Measurements from ENCODE around the gene PLEKHO2.
"Not testable (repeated sequence)": the region's sequence is repeated elsewhere in the genome, so short reads cannot be mapped to it uniquely, and the experiment has no call there.

Gene PLEKHO2, protein sequence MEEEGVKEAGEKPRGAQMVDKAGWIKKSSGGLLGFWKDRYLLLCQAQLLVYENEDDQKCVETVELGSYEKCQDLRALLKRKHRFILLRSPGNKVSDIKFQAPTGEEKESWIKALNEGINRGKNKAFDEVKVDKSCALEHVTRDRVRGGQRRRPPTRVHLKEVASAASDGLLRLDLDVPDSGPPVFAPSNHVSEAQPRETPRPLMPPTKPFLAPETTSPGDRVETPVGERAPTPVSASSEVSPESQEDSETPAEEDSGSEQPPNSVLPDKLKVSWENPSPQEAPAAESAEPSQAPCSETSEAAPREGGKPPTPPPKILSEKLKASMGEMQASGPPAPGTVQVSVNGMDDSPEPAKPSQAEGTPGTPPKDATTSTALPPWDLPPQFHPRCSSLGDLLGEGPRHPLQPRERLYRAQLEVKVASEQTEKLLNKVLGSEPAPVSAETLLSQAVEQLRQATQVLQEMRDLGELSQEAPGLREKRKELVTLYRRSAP

DNA sequence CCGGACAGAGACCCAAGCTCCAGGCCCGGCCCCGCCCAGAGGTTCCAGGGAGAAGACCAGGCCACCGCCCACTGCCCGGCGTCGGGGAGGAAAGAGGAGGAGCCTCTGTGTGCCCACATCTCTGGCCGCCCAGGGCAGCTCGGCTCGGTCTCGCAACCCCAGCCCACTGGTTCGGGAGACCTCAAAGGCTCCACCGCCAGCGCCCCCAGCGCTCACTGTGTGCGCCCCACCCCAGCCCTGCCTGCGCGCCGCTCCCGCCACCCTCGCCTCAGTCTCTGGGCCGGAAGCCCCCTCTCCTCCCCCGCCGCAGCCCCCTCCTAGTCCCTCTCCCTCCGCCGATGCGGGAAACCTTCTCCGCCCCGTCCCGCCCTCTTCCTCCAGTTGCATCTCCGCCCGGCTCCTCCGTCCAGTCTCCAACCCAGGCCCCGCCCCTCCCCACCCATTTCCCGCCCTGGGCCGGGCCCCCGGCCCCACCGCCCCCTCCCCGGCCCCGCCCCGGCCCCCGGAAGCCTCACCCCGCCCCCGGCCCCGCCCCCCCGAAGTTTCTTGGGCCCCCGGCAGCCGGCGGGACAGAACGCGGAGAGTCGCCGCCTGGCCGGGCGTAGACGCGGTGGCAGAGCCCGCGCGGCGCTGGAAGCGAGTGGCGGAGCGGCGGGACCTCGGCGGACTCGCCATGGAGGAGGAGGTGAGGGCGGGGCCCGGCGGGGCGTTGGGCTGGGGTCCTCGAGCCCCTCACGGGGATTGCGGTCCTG is at the start of gene PLEKHO2:
Gene PLEKHO2 (plus strand): TSS at position 572 of the 752 bp plus-strand sequence. CDS start 102 bp downstream, at position 674.
- DNase-seq (ENCODE audit: low read depth, low spot score), result peak; percentile 68

- no peak for DNase-seq (ENCODE audit: low read depth, low spot score)
These were observed 49.4 kb upstream of the PLEKHO2 start for GRCh38 chr15:64792282-64792681.

- not testable (repeated sequence) for DNase-seq (ENCODE audit: low read depth, low spot score)
These were observed 46.4 kb upstream of the PLEKHO2 start for GRCh38 chr15:64795299-64795698.

DNA sequence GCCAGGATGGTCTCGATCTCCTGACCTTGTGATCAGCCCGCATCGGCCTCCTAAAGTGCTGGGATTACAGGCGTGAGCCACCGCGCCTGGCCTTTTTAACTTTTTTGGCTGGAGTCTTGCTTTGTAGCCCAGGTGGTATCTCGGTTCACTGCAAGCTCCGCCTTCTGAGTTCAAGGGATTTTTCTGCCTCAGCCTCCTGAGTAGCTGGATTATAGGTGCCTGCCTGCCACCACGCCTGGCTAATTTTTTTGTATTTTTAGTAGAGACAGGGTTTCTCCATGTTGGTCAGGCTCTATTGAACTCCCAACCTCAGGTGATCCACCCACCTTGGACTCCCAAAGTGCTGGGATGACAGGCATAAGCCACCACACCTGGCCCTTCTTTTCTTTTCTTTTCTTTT is 45.8 kb upstream of the PLEKHO2 start:
- not testable (repeated sequence) for DNase-seq (ENCODE audit: low read depth, low spot score)

DNA sequence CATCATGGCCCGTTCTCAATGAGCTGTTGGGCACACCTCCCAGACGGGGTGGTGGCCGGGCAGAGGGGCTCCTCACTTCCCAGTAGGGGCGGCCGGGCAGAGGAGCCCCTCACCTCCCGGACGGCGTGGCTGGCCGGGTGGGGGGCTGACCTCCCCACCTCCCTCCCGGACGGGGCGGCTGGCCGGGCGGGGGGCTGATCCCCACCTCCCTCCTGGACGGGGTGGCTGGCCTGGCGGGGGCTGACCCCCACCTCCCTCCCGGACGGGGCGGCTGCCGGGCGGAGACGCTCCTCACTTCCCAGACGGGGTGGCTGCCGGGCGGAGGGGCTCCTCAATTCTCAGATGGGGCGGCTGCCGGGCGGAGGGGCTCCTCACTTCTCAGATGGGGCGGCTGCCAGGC is 42.8 kb upstream of the PLEKHO2 start:
- not testable (repeated sequence) for DNase-seq (ENCODE audit: low read depth, low spot score)

GRCh38 chr15:64800476-64800875 is 41.2 kb upstream of the PLEKHO2 start:
- no peak for DNase-seq (ENCODE audit: low read depth, low spot score)

DNA sequence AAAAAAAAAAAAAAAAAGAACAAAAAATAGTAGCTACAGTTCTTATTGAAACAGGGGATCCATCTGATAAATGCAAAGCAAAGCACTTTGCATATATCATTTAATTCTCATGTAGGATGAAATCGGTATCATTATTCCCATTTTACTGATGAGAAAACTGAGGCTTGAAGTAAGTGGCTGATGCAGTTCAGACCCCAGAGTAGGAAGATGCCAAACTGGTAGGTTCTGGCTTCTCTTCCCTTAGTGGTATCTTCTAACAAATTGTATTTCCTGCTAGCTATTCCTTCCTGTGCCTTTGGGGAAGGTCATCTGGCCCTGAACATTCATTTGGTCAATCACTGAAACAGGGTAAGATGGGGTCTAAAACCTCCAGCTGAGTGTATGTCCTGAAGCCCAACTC is 38.2 kb upstream of the PLEKHO2 start:
- DNase-seq (ENCODE audit: low read depth, low spot score), result no peak

- no peak for DNase-seq (ENCODE audit: low read depth, low spot score)
These were observed 37.1 kb upstream of the PLEKHO2 start for GRCh38 chr15:64804619-64805018.

DNA sequence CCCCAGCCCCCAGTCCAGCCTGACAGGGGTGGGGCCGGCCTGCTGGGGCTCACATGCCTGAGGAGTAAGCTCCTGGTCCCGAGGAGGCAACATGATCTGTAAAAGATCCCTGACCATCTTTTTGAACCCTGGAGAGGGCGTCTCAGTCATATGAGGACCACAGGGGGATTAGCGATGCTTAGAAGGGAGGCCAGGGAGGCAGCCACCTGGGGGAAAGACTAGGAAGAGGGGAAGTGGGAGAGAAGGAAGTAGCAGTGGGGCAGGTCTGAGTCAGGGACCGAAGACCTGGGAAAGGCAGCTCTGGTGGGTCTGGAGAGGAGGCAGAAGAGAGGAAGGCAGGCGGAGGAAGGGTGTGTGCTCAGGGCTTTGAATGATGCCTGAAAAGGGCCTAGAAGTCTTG is 35.2 kb upstream of the PLEKHO2 start:
- DNase-seq (ENCODE audit: low read depth, low spot score), result no peak

- DNase-seq (ENCODE audit: low read depth, low spot score), result no peak
These were observed 34.5 kb upstream of the PLEKHO2 start for GRCh38 chr15:64807051-64807749.

DNA sequence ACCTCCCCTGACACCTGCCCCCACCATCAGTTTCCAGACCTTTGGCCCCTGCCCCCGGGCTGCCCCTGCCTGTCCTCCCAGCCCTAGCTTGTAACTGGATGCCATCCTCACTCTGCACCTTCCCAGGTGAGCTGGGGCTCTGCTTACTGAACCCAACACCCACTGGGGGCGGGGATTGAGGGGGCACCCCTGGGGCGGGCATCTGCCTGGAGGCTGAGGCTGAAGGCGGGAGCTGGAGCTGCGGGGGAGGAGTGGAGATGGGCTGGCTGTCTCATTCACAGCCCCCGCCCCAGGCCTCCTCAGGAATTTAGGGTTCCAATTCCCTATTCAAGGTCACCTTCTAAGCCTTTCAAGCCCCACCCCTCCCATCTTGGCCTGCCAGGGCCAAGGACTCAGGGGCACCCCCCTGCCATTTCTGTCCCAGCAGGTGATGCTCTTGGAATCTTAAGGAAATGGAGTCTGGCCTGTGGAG is 33.9 kb upstream of the PLEKHO2 start:
- DNase-seq (ENCODE audit: low read depth, low spot score), result no peak

DNA sequence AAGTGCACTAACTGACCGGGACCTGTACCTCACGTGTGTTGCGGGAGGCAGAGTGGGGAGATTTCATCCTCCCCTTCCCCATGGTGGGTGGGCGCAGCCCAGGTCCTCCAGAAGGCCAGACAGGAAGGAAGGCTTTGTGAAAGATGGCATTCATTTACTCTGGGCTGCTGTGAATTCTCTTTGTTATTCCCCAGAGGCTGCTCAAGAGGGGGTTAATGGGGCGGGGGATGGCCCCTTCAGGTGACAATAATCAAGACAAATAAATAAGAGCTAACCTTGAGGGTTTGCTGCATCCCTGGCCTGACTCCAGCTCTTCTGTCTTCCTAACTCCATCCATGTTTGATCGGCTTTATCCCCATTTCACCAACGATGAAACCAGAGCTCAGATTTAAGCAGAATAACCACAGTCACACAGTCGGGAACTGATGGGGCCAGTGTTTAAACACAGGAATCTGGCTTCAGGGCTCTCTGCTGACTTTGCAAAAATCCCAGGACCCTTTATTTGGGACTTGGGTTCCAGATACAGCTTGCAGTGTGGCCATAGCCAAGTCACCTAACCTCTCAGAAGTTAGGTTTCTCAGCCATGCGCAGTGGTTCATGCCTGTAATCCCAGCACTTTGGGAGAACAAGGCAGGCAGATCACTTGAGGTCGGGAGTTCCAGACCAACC is 32.8 kb upstream of the PLEKHO2 start:
- DNase-seq (ENCODE audit: low read depth, low spot score), result no peak

- DNase-seq (ENCODE audit: low read depth, low spot score), result peak; percentile 46
These were observed 31.8 kb upstream of the PLEKHO2 start for GRCh38 chr15:64809649-64810496.

DNA sequence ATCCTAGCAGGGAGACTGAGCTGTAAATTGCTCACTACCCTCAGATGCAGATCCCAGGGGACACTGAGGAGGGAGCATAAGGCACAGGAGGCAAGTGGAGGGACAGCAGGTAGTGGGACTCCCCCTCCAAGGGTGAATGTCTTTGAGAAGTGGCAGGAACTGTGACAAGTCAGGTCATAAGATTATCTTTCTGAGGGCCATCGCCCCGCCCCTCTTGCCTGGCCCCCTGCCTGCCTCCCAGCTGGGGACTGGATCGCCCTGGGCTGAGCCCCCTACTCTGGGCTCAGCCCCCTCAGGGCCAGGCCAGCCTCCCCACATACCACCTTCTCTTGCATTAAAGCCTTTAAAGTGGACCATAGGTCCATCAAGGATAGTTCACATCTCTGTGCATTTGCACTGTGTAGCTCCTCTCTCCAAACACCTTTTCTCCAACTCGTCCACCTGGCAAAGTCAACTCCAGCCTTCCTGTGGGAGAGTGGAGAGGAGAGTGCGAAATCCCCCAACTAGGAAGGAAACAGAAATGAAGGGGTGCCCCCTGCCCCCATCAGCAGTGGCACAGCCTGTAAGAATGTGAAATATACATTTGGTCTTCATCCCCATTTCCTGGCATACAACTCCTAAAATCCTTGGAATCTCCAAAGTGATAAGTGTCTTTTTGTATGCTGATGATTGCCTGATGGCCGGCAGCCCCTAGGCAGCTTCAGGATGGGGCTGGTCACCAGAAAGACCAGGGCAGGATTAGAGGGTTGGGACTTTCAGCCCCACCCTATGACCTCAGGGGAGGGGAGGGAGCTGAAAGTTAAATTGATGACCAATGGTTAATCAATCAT is 31.0 kb upstream of the PLEKHO2 start:
- no peak for DNase-seq (ENCODE audit: low read depth, low spot score)

DNA sequence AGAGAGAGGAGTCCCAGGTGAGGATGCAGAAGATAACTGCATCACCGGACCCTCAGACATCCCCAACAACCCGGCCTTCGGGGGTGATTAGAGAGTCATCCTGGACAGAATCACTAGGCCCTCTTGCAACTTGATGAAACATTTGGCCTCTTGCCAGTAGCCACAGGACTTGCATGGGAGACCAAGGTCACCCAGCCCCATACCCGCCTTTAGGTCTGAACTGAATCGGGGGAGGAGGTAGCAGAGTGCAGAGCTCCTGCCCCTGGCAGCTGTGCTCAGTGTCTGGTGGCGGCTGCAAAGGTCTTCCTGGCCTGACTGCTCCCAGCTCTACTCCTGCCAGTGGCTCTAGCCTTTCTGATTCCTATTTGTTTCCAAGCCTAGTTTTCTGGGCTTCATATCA is 28.6 kb upstream of the PLEKHO2 start:
- DNase-seq (ENCODE audit: low read depth, low spot score), result no peak

- DNase-seq (ENCODE audit: low read depth, low spot score), result not testable (repeated sequence)
These were observed 27.4 kb upstream of the PLEKHO2 start for GRCh38 chr15:64814283-64814682.

DNA sequence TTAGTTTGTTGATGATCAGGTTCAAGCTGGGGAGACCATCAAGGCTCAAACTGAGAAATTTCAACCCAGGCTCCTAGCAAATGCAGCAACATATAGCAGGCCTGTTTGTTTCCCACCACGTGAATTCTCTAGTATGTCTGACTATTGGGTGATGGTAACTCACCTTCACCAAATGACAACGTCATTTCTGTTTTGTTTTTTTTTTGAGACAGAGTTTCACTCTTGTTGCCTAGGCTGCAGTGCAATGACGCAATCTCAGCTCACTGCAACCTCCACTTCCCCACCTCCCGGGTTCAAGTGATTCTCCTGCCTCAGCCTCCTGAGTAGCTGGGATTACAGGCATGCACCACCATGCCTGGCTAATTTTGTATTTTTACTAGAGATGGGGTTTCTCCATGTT is 26.8 kb upstream of the PLEKHO2 start:
- DNase-seq (ENCODE audit: low read depth, low spot score), result not testable (repeated sequence)

GRCh38 chr15:64816452-64816851 is 25.3 kb upstream of the PLEKHO2 start:
- no peak for DNase-seq (ENCODE audit: low read depth, low spot score)

GRCh38 chr15:64824929-64825430 is 16.7 kb upstream of the PLEKHO2 start:
- no peak for DNase-seq (ENCODE audit: low read depth, low spot score)

All from activated CD4-positive, CD25-positive, alpha-beta regulatory T cell treated with anti-CD3 and anti-CD28 coated beads, Interleukin-2, amount 50 U/mL, for 16 hours (primary cell).